Ammon's horn (tissue), 1 donor: ENCODE results near the gene PHKA2.
A peak's percentile ranks its signal among the peaks of the same experiment; 100 is the strongest.

Experiments
- DNase-seq: peaks from one replicate; pipeline ENCODE4 v3.0.0-alpha.2; 2016; ENCODE audit warnings: low spot score

PHKA2 gene

GRCh38 chrX:18931972-18932371, 51.9 kb downstream of the PHKA2 start:
- DNase-seq: peak; percentile 13

GRCh38 chrX:18929775-18930174, 54.1 kb downstream of the PHKA2 start:
- no peak for DNase-seq

DNA sequence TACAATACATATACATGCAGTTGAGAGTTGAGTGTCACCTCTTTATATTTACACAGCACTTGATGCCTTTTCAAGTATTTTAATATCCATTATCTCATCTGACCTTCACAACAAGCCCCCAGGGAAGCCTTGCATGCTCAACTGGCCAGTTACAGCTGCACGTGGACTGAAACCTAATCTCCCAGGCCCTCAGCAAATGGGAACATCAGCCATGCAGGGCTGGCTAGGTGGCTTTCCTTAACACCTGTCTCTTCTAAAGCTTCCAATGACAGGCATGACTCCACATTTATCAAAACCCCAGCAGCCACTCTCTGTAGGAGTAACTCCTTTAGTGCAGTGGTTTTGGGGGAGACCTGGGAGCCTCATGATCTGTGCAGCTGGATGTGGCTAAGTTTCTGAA, 56.4 kb downstream of the PHKA2 start:
- no peak for DNase-seq

DNA sequence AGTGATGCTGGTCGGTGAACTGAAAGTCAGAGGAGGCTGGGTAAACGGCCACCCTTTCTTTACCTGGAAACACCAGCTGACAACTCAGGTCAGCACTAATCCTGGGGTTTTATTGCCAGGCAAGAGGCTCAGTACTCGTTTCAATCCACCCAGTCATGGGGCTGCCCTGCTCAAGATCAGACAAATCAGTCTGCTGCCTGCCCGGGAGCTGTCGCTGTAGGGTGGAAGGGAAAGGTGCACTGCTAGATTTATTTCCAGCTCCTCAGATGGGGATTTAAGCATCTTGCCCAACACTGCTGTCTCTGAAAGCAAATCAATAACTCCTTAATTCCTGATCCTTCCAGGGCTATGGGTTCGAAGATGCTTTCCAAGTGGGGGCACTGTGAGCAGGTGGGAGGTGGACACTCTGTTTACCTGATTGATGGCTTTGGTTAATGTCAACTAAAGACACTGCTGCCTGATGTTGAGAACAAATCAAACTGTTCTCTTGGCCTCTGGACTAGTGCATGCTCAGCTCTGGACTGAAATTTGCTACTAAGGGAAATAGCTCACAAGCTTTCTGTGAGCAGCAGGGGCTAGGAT, 59.3 kb downstream of the PHKA2 start:
- no peak for DNase-seq

- no peak for DNase-seq
Observed at GRCh38 chrX:18920566-18920965, 63.3 kb downstream of the PHKA2 start.

DNA sequence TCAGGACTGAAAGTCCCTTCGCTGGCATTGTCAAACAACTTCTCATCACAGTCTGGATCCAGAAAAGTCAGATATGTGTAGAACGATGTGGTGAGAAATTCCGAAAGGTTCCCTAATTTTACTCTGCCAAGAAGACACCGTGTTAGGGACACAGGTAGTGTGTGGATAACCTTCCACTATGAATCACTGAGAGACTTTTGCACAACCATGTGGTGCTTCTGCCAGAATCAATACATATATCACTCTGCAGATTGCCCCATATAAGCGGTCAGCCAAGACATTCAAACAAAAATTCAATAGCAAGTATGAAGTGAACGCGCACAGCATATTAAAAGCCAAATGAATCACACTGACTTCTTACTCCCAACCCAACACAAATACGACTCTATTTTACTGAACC, 63.8 kb downstream of the PHKA2 start:
- no peak for DNase-seq

DNA sequence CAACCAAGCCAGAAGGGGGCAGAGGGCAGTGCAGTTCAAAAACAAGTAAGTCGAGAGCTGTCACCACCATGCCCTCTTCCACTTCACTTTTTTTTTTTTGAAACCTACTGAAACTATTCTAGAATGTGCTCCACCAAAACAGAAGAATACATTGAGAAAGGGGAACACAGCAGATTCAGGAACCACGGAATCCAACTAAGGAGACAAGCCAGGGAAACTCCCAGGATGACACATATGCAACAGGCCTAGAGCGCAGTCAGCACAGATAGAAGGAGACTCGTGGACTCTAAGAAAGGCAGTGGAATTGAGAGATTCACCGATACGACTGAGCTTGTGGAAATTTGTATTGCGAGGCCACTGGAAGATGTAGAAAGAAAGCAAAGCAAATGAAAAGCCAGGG, 66.1 kb downstream of the PHKA2 start:
- no peak for DNase-seq

- no peak for DNase-seq
Observed at GRCh38 chrX:18906286-18906685, 77.6 kb downstream of the PHKA2 start.

DNA sequence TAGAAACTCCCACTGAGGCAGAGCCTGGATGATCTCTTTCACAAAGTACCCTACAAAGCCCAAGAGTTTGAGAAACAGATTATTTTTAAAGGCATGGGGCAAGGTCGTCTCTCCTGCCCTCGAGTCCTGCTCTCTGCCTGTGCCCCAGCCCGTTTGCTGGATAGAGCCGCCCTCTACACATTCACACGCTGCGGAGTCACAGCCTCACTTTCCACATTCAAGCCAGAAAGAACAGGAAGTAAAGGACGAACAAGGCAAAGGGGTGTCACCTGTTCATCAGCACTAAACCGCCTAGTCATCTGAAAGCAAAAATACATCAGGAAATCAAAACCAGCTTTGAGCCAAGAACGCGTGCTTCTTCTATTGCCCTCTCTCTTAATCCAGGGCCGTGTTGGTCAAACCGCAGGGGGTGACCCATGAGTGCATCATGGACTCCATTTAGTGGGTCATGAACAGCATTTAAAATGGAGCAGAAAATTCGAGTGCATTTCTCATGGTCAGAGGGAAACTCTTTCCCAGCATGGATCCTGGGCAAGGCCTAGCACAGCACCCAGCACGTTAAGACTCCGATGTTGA, 83.4 kb downstream of the PHKA2 start:
- no peak for DNase-seq

- peak; percentile 29 for DNase-seq
Observed at GRCh38 chrX:18899796-18900380, 84.0 kb downstream of the PHKA2 start.

GRCh38 chrX:18898492-18898891, 85.4 kb downstream of the PHKA2 start:
- no peak for DNase-seq

- no peak for DNase-seq
Observed at GRCh38 chrX:18898091-18898490, 85.8 kb downstream of the PHKA2 start.

DNA sequence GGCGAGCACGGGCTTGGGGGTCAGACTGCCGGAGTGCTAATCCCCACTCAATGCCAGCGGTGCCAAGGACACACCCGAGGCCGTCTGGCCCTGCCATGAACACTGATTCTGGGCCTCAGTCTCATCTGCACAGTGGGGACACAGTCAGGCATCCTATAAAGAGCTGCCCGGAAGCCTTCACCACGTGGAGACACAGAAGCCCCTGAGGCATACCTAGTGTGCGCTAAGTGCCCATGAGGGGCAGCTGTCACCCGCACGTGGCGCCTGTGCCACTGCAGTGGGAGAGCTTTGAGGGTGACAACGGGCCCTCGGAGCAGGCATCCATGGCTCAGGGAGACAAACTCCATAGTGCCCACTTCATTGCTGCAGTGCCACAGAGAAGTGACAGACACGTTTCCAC, 86.3 kb downstream of the PHKA2 start:
- DNase-seq: no peak

GRCh38 chrX:18896680-18897544, 87.0 kb downstream of the PHKA2 start:
- DNase-seq: no peak

DNA sequence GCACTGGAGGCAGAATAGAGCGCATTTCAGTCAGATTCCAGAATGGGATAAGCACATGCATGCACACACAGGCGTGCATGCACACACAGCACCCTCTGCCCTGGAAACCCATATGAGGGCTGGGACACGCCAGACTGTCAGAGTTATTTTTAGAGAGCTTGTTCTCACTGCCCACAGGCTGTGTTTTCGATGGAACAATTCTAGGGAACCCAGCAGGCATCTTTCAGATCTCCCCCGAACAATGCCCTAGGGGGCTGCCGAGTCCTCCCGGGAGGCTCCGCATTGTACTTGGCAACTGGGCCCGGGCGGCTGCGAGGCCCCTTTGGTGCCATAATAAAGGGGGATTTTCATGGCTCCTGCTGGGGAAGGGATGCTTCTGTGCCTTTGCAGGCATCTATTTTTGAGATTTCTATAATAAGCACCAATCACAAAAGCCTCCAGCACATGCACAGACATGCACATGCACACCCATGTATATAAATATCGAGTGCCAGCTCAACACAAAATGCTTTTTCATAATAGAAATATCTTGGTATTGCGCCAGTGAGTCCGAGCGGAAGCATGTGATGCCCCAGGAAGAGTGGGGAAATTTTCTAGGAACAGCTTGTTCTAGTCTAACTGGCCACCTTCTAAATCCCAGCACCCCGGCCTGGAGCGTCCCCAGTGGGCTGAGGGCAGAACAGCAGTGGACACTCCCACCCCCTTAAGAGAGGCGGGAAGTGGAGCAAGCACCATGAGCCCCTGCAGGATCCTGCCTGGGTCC, 88.5 kb downstream of the PHKA2 start:
- DNase-seq: no peak

DNA sequence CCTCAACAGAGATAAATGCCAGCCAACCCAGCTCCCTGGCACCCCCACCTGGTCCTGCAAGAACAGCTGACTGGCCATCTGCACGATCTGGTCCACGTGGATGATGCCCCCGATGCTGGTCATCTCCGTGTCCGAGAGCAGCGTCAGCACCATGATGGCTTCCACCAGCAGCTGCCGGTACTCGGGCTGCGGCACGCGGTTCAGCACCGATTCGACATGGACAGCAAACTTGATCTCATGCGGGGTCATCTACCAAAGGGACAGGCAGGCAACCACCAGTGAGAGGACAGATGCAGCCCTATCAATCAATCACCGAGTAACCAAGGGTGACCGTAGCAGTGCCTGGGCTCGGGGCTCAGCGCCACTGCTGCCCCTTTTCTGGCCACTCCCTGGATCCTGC, 89.8 kb downstream of the PHKA2 start:
- no peak for DNase-seq

DNA sequence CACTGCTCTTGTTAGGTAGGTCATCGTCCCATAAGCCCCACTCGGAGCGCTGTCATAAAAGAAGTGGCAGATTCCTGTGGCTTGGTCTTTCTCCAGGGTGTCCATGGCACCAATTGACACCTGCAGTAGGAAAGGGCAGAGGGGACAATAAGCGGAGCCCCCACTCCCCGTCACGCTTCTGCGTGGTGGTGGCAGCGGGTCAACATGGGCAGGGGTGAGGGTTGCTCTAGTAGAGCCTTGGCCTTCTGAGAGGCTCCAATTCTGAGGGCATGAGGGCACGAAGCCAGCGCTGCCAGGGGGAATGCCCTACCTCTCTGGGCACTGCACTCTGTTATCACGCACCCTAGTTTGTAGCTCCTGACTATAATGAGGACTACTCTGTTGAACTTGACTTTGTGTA, 90.4 kb downstream of the PHKA2 start:
- DNase-seq: no peak

DNA sequence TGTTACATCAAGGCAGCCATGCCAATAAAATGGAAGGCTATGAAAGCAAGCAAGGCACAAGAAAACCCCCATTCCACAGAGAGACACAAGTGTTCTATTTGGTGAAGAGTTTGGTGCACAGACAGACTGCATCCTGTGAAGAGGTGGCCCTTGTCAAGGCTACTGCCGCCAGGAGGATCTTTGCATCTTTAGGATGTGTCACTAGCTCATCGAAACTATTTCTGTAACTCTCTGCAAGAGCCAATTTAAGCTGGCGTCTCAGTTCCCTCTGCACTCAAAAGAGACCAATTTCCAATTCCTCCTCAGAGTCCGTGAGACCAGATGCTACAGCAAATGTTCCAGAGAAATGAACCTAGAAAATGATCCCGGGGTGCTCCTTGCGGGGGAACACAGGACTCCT, 91.0 kb downstream of the PHKA2 start:
- DNase-seq: no peak

DNA sequence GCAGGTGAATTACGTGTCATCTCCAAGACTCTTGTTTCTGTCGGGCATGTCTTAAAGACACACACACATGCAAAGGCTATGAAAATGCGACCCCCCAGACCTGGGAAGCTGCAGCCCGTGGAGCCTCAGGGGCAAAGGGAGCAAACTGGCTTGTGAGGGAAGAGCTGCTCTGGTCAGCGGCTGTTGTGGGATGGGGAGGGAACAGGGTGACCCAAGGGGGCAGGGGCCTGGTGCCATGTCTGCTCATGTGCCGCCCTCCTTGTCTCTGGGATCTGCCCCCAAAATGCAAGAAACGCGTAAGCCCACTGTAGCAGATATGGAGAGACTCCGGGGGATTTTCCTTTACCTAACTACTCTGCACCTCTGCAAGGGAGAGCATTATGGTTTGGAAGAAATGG, 92.4 kb downstream of the PHKA2 start:
- no peak for DNase-seq

DNA sequence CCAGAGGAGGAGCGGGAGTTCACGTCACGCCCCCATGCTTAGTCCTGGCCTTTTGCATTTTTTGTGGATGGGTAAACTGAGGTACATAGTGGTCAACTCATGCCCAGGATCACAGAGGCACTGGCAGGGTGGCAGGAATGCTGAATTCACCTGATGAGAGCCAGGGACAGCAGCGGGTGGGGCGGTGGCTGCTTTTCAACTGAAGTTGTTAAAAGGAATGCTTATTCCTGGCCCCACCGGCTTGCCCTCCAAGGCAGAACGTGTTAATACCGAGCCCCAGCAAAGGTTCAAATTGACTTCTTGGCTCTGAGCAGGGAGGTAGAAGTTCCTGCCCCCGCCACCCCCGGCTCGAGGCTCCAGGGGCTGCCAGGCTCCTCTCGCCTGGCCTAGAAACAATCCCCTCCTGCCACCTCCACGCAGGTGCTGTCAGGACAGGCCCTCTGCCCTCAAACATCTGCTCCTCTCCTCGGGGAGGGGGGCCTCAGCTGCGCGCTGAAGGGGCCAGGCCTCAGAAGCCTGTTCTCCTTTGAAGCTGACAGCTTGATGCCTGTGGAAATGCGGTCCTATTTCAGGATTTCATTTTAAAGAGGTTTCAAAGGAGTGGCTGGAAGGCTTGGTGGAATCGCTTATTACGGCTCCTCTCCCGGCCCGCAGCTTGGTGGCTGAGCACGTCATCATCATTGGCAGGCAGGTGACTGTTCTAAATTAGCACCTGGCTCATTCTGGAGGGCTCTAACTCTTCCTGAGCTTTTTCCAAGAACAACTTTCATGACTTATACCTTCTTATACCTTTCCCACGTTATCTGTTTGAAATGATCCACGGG, 93.0 kb downstream of the PHKA2 start:
- no peak for DNase-seq

- DNase-seq: no peak
Observed at GRCh38 chrX:18890049-18890381, 93.9 kb downstream of the PHKA2 start.
